Measurements from ENCODE around the gene CEMP1. TPM values are rescaled to one million over a fixed set of nuclear protein-coding genes. Genes with fewer than 3 reads are reported as not detected.

The CEMP1 gene
- total RNA-seq, 2 donors from 2014 or later, result 0.63 TPM; not detected in 1

- Histone ChIP-seq H3K4me3 (no peak overlapping the region), H3K4me1 (ENCODE audit: control insufficient read depth in 1 of 2, low read depth in 2 of 2) (peaks cover 29 to 52% of the 10 kb centered on the region in 2 donors), H3K36me3 (no peaks in the 10 kb centered on the region), H3K9me3 (no peaks in the 10 kb centered on the region), H3K27ac (peak overlapping the region in 1 of 2 donors; percentile 10), H3K27me3 (replicated peaks; ENCODE audit: insufficient read depth) (no peaks in the 10 kb centered on the region)
- no peak for ATAC-seq (ENCODE audit: insufficient number of reproducible peaks, low FRiP score, low read depth)
- DNase-seq (ENCODE audit: low spot score), result no peak
- TF ChIP-seq, protein P1, sequence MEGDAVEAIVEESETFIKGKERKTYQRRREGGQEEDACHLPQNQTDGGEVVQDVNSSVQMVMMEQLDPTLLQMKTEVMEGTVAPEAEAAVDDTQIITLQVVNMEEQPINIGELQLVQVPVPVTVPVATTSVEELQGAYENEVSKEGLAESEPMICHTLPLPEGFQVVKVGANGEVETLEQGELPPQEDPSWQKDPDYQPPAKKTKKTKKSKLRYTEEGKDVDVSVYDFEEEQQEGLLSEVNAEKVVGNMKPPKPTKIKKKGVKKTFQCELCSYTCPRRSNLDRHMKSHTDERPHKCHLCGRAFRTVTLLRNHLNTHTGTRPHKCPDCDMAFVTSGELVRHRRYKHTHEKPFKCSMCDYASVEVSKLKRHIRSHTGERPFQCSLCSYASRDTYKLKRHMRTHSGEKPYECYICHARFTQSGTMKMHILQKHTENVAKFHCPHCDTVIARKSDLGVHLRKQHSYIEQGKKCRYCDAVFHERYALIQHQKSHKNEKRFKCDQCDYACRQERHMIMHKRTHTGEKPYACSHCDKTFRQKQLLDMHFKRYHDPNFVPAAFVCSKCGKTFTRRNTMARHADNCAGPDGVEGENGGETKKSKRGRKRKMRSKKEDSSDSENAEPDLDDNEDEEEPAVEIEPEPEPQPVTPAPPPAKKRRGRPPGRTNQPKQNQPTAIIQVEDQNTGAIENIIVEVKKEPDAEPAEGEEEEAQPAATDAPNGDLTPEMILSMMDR (IDR thresholded peaks at IDR 0.05), result no peak
Observed at GRCh38 chr16:2497695-2498484, 33.3 kb downstream of the CEMP1 start.

DNA sequence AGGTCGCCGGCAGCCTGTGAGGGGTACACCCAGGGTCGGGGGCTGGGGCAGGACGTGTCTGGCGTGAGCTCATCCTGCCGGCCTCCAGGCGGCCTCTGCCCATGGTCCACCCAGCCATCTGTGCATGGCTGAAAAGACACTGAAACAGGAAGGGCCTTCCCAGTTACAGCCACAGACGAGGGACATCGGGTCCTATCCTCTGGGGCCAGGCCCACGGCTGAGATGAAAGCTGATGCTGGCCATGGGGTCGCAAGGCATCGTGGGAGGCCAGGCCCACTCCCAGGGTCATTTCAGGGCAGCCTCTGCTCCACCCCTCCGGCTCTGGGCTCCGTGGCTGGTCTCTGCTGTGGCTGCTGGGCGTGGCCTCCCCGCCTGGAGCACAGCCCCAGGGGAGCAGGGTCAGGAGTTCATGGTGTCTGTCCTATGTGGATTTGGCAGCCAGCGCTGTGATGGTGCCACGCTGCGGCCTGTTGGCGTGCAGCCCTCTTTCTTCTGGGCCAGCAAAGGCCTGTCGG is 34.0 kb downstream of the CEMP1 start:
- Histone ChIP-seq H3K27me3 (replicated peaks; ENCODE audit: insufficient read depth) (no peaks in the 10 kb centered on the region), H3K4me1 (ENCODE audit: control insufficient read depth in 1 of 2, low read depth in 2 of 2) (peaks cover 29 to 52% of the 10 kb centered on the region in 2 donors), H3K27ac (no peak overlapping the region), H3K36me3 (no peaks in the 10 kb centered on the region), H3K4me3 (no peak overlapping the region), H3K9me3 (no peaks in the 10 kb centered on the region)
- TF ChIP-seq, protein P1 (IDR thresholded peaks at IDR 0.05), result no peak
- ATAC-seq (ENCODE audit: insufficient number of reproducible peaks, low FRiP score, low read depth) (no peak), DNase-seq (ENCODE audit: low spot score) (no peak)

DNA sequence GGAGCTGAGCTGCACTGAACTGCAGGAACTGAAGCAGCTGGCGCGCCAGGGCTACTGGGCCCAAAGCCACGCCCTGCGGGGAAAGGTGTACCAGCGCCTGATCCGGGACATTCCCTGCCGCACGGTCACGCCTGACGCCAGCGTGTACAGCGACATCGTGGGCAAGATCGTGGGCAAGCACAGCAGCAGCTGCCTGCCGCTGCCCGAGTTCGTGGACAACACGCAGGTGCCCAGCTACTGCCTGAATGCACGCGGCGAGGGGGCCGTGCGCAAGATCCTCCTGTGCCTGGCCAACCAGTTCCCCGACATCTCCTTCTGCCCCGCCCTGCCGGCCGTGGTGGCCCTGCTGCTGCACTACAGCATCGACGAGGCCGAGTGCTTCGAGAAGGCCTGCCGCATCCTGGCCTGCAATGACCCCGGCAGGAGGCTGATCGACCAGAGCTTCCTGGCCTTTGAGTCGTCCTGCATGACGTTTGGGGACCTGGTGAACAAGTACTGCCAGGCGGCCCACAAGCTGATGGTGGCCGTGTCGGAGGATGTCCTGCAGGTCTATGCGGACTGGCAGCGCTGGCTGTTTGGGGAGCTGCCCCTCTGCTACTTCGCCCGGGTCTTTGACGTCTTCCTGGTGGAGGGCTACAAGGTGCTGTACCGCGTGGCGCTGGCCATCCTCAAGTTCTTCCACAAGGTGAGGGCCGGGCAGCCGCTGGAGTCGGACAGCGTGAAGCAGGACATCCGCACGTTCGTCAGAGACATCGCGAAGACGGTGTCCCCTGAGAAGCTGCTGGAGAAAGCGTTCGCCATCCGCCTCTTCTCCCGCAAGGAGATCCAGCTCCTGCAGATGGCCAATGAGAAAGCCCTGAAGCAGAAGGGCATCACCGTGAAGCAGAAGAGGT is 34.7 kb downstream of the CEMP1 start:
- TF ChIP-seq, protein P1 (IDR thresholded peaks at IDR 0.05), result no peak
- no peak for DNase-seq (ENCODE audit: low spot score)
- H3K4me3 ChIP-seq, result no peak overlapping the region
- H3K27me3 ChIP-seq (replicated peaks; ENCODE audit: insufficient read depth), result no peaks in the 10 kb centered on the region
- no peak overlapping the region for H3K27ac ChIP-seq
- ATAC-seq (ENCODE audit: insufficient number of reproducible peaks, low FRiP score, low read depth), result no peak
- H3K36me3 ChIP-seq, result no peaks in the 10 kb centered on the region
- H3K9me3 ChIP-seq, result no peaks in the 10 kb centered on the region
- peaks cover 23 to 45% of the 10 kb centered on the region in 2 donors for H3K4me1 ChIP-seq (ENCODE audit: control insufficient read depth in 1 of 2, low read depth in 2 of 2)

GRCh38 chr16:2495041-2495440 is 36.2 kb downstream of the CEMP1 start:
- Histone ChIP-seq H3K36me3 (no peaks in the 10 kb centered on the region), H3K4me1 (ENCODE audit: control insufficient read depth in 1 of 2, low read depth in 2 of 2) (peaks cover 21 to 38% of the 10 kb centered on the region in 2 donors), H3K4me3 (no peak overlapping the region), H3K9me3 (no peaks in the 10 kb centered on the region), H3K27me3 (replicated peaks; ENCODE audit: insufficient read depth) (no peaks in the 10 kb centered on the region), H3K27ac (no peak overlapping the region)
- no peak for ATAC-seq (ENCODE audit: insufficient number of reproducible peaks, low FRiP score, low read depth)
- no peak for DNase-seq (ENCODE audit: low spot score)
- TF ChIP-seq, protein P1 (IDR thresholded peaks at IDR 0.05), result no peak

GRCh38 chr16:2494616-2495015 is 36.6 kb downstream of the CEMP1 start:
- TF ChIP-seq, protein P1 (IDR thresholded peaks at IDR 0.05), result no peak
- DNase-seq (ENCODE audit: low spot score), result no peak
- no peaks in the 10 kb centered on the region for H3K9me3 ChIP-seq
- ATAC-seq (ENCODE audit: insufficient number of reproducible peaks, low FRiP score, low read depth), result no peak
- no peak overlapping the region for H3K4me3 ChIP-seq
- no peak overlapping the region for H3K27ac ChIP-seq
- no peaks in the 10 kb centered on the region for H3K27me3 ChIP-seq (replicated peaks; ENCODE audit: insufficient read depth)
- H3K36me3 ChIP-seq, result no peaks in the 10 kb centered on the region
- H3K4me1 ChIP-seq (ENCODE audit: control insufficient read depth in 1 of 2, low read depth in 2 of 2), result peaks cover 21 to 36% of the 10 kb centered on the region in 2 donors

Measured in thoracic aorta (tissue), 2 donors.